GM11168 (cell line): Measurements from ENCODE around the gene GOLT1A.

Source experiments
- in situ Hi-C: fragments of 300-500 bp; cut with MboI; formaldehyde crosslinking; loops from one replicate; pipeline ENCODE4 v1.12.0; 2022; ENCODE audit warnings: low sequenced_read_pairs; ENCODE audit not compliant: unreplicated experiment

GOLT1A gene

GRCh38 chr1:204167730-204168129, 46.1 kb downstream of the GOLT1A start:
- in situ Hi-C loops, result no loop called here

DNA sequence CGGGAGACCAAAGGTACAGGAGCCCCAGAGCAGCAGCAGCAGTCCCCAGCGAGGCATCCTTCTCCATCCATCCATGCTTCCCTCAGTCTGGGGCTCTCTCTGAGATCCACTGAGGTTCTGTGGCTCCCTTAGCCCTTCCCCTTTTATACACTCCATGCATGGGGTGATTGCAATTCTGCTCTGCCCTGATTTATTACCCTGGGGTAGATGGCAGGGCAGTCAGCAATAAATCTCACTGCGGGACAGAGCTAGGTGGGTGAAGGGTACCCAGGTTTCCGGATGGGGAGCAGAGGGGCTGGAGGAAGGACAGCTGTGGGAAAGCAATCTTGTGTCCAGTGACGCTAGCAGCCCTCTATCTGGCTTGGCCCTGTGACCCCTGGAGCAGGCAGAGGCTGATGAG, 47.6 kb downstream of the GOLT1A start, which contains the start of gene REN:
TSS of gene REN (minus strand) at position 119 of the 400 bp plus-strand sequence. CDS start at position 75, 44 bp downstream.
- in situ Hi-C loops, result no loop called here

DNA sequence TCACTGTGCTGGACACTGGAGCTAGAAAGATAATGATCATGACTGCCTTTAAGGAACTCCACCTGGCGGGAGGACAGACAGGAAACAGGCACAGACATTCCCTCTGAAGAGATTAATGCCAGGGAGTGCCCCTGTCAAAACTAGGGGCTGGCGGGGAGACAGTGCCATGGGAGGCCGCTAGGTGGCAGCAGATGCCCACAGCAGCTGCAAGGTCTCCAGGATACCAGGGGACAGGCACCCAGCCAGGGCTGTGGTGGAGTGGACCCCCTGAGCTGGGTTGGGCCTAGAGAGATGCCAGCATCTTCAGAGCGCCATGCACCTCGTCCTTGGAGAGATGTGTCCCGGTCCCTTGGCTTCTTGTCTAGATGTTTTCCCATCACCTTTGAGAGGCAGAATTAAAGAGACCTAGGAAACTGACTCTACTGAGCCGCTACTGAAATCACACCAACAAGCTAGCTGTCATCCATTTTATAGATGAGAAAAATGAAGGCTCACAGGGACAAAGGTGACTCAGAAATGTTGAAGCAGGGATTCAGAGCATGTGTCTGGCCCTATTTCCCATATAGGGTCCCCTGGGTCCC, 51.2 kb downstream of the GOLT1A start:
- in situ Hi-C loops, result no loop called here

- in situ Hi-C loops, result no loop called here
Observed at GRCh38 chr1:204161609-204162493, 51.9 kb downstream of the GOLT1A start.

GRCh38 chr1:204157962-204158361, 55.8 kb downstream of the GOLT1A start:
- in situ Hi-C loops, result no loop called here

DNA sequence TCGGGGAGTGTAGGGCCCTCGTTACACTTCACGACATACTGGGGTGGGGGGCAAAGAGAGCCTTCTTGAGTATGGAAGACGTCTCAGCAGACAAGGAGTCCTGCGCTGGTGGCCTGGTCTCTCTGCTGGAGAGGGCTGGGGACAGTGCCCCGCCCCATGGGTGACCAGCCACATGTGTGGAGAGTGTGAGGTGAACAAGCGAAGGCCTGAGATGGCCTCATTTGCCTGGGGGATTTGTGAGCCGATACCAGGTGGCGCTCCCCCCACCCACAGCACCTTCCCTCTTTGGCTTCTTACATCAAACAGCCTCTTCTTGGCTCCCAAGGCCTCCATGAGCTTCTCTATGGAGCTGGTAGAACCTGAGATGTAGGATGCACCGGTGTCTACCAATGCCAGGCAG, 57.9 kb downstream of the GOLT1A start:
- in situ Hi-C loops, result no loop called here

DNA sequence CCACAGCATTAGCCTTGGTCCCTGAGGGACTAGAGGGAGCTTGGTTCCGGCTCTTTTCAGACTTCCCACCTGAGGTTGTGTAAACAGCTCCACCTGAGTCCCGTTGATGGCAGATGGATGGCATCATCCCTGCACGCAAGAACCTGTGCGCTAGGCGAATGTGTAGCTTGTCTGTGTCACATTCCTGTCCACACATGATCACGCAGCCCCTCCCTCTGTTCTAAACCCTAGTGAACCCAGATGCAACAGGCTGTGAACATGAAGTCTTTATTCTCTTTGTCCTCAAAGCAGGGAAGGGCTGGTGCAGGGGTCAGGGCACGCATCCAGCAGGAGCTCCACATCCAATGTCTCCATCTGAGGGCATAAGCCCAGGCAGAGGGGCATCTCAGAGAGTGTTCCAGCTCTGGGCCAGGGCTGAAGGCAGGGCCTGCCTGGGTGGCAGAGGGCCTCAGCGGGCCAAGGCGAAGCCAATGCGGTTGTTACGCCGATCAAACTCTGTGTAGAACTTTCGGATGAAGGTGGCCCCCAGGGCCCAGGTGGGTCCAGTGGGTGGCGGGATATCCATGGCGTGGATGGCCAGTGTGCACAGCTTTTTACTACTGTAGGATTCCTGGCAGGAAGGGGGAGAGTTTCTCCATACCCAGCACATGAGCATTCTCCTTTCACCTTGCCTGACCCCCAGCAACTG, 59.1 kb downstream of the GOLT1A start:
- in situ Hi-C loops, result no loop called here

DNA sequence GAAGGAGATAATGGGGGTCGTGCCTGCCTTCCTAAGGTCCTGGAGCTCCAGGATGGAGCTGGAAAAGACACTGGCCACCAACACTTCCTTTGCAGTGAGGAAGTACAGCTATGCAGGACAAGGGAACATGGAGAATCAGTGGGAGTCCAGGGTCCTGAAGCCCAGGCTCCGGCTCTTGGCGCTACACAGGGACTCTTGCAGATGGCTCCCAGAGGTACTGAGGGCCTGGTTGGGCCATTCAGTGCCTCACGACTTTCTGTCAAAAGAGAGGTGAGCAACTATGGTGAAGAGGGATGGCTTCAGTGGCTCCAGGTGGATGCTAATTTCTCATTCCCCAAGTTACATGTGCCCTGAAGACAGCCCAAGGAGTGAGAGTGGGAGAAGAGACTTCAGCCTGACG, 60.1 kb downstream of the GOLT1A start:
- in situ Hi-C loops, result no loop called here

DNA sequence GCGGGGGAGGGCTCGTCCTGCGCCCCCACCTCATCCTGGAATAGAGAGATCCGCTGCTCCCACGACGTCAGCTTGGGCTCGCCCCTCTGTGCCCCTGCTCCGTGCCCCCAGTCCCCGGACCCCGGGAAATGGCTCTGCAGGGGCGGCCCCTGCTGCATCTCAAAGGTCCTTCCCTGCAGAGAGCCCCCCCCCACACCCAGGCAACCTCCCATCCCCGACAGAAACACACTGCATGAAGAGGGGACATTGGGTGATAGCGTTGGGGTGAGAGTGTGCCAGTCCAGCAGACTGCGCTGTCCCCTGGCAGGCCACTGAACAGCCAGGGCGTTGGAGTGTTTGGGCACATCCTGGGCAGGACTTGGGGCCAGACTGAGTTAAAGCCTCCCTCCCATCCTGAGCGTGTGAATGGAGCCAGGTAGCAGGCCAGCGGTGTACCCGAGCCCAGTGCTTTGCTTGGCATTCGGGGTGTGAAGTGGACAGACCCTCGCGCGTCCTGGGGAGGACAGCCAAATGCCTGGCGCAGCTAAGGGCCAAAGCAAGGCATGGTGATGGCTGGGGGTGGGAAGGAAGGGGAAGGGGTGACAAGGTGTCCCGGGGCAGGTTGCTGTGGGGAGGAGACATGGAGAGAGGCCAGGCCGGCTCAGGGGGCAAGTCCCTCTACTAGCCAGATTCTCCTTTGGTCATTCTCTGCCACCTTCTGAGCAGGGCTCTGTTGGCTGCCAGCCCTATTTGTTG, 61.3 kb downstream of the GOLT1A start:
- in situ Hi-C loops, result no loop called here

DNA sequence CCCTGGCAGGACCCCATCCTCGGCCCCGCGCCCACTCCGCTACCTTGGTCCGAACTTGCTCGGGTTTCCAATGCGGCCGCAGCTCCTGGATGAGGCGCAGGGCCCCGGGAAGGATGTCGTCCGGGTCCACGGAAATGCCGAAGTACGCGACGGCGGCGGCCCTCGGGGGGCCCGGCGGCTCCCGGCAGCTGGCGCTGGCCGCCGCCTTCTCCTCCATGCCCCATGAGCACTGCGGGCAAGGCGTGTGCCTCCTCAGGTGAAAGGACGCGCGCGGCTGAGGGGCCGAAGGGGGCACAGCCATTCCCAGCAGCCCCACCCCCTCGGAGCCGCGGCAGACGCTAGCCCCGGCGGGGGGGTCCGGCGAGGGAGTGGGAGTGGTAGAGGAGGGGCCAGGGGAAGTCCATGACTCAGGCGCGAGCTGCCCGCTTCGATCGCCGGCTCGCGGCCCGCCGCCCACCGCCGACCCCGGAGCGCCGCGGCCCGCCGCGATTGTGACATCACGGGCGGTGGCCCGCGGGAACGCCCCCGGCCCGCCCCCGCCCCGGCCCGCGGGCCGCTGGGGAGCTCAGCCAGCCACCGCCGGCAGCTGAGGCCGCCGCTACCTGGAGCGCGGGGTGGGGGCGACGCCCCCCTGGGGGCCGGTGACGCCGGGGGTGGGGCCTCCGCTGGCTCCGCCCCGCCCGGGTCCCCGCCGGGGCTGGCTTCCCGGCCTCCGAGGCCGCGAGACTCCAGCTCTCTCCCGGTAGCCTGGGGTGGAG, 62.1 kb downstream of the GOLT1A start, which contains the start of gene ETNK2:
TSS of gene ETNK2 (minus strand) at position 493 of the 758 bp plus-strand sequence. CDS start at position 301, 192 bp downstream.
- in situ Hi-C loops, result no loop called here

DNA sequence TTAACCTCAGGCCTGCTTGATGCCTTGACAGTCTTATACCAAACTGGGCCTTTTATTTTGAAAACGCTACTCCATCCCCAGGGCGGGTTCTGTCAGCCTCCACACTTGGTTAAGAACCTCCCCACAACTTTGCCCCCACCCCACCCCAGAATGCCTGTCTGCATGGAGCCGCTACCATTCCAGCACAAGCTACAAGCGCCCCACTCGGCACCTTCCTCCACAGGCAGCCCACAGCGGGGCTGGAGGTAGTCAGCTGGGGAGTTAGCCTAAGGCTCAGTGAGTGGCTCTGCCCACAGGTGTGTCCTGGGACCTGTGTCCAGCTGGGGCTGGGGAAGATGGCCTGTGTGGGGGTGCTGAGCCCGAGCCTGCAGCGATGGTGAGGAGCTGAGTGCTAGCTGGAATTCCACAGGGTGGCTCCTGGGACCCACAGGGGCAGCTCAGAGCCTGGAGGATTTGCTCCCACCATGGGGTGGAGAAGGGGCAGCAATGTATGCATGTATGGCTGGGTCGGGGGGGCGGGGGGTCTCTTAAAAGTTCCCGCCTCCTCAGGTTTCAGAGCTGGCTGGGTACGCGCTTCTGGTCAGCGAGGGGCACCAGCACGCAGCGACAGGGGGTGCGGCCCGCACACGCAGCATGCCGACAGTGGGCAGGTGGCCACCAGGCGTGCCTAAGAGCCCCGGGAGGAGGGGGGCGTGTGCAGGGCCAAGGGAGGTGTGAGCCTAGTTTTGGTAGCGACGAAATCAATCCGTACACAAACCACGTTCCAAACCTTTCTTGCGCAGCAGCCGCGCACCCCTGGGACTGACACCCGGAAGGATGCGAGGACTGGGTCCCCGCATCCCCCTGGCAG, 62.9 kb downstream of the GOLT1A start:
- in situ Hi-C loops, result no loop called here

- in situ Hi-C loops, result no loop called here
Observed at GRCh38 chr1:204149635-204150565, 63.9 kb downstream of the GOLT1A start.

GRCh38 chr1:204149107-204149506, 64.7 kb downstream of the GOLT1A start:
- in situ Hi-C loops, result no loop called here
